ENCODE results near the gene POLR1C.

DNA sequence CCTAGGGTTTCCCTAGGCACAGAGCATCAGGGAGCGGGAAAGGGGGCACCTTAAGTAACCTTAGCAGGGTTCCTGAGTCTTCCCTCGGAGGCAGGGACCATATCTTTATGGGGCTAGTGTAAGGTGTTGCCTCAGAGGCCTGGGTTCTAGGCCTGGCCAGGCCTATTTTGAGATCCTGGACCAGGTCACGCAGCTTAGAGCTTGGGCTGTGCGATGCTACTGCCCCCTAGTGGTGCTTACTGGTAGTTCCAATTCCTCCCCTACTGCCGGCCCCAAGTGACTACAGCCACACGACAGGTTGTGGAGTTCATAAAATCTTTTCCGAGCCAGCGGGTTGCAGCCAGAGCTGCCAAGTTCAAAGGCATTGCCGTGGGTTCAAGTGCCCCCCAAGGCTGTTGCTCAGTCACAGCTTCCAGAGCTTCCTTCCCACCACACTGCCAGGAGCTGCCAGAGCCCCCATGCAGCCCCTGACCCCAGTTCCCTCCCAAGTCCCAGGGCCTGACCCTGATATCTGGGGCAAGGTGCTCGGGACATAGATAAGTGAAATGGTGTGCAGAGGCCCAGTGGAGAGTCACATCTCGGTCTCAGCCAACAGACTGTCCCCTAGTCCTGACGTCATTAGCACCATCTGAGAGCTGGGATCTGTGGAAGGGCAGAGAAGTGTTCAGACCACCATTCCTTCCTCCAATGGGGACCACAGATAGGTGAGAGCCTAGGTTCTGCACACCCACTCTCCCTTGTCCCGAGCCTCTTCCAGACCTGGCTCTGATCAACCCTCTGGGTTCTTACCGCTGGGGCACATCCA lies 10.0 kb upstream of the POLR1C start:
- TF ChIP-seq POLR2A (IDR thresholded peaks at IDR 0.05) (no peak), POLR2AphosphoS5 (IDR thresholded peaks at IDR 0.05; ENCODE audit: insufficient read depth in 1 of 2, low read depth in 1 of 2) (peak in 1 of 2 donors; percentile 17)
- TF ChIP-seq, protein P1, sequence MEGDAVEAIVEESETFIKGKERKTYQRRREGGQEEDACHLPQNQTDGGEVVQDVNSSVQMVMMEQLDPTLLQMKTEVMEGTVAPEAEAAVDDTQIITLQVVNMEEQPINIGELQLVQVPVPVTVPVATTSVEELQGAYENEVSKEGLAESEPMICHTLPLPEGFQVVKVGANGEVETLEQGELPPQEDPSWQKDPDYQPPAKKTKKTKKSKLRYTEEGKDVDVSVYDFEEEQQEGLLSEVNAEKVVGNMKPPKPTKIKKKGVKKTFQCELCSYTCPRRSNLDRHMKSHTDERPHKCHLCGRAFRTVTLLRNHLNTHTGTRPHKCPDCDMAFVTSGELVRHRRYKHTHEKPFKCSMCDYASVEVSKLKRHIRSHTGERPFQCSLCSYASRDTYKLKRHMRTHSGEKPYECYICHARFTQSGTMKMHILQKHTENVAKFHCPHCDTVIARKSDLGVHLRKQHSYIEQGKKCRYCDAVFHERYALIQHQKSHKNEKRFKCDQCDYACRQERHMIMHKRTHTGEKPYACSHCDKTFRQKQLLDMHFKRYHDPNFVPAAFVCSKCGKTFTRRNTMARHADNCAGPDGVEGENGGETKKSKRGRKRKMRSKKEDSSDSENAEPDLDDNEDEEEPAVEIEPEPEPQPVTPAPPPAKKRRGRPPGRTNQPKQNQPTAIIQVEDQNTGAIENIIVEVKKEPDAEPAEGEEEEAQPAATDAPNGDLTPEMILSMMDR (IDR thresholded peaks at IDR 0.05), result peak; percentile 69 to 89 (median 88)
